Smooth muscle cell (in vitro differentiated cells): Measurements from ENCODE around the gene DACT3. TPM values are rescaled to one million over a fixed set of nuclear protein-coding genes. Genes with fewer than 3 reads are reported as not detected.

Experiments used
- DNase-seq: peaks from one replicate; lab custom pipeline; 2025; ENCODE audit not compliant: unreplicated experiment; lab: John Stamatoyannopoulos, UW
- H2AFZ ChIP-seq: fragments of 200-600 bp; sonication (generic); 2 replicates; pipeline ENCODE4 v1.6.0; 2016; ENCODE audit warnings: antibody characterized with exemption, low read depth, mild to moderate bottlenecking
- H3F3A ChIP-seq: fragments of 200-600 bp; sonication (generic); 2 replicates; pipeline ENCODE4 v1.6.0; 2017; ENCODE audit warnings: antibody characterized with exemption, low read depth
- H3K27ac ChIP-seq: fragments of 200-600 bp; sonication (generic); 2 replicates; pipeline ENCODE4 v1.5.1; 2016; ENCODE audit warnings: low read depth, mild to moderate bottlenecking
- H3K27me3 ChIP-seq: fragments of 200-600 bp; sonication (generic); 2 replicates; pipeline ENCODE4 v1.6.1; 2016; ENCODE audit warnings: low read depth, mild to moderate bottlenecking
- H3K36me3 ChIP-seq: fragments of 200-600 bp; sonication (generic); 2 replicates; pipeline ENCODE4 v1.5.1; 2016; ENCODE audit warnings: low read depth
- H3K4me1 ChIP-seq: fragments of 200-600 bp; sonication (generic); 2 replicates; pipeline ENCODE4 v1.5.1; 2016; ENCODE audit warnings: low read depth
- H3K4me2 ChIP-seq: fragments of 200-600 bp; sonication (generic); 2 replicates; pipeline ENCODE4 v1.6.0; 2016; ENCODE audit warnings: mild to moderate bottlenecking
- H3K4me3 ChIP-seq: fragments of 200-600 bp; sonication (generic); 2 replicates; pipeline ENCODE4 v1.5.1; 2016; ENCODE audit warnings: mild to moderate bottlenecking
- H3K79me2 ChIP-seq: fragments of 200-600 bp; sonication (generic); 2 replicates; pipeline ENCODE4 v1.6.0; 2016; ENCODE audit warnings: low read depth, mild to moderate bottlenecking
- H3K9ac ChIP-seq: fragments of 200-600 bp; sonication (generic); 2 replicates; pipeline ENCODE4 v1.6.0; 2016; ENCODE audit warnings: low read depth
- H3K9me3 ChIP-seq: fragments of 200-600 bp; sonication (generic); replicated peaks from 2 replicates; pipeline ENCODE4 v1.5.1; 2016; ENCODE audit warnings: low read depth
- H4K20me1 ChIP-seq: fragments of 200-600 bp; sonication (generic); 2 replicates; pipeline ENCODE4 v1.6.0; 2016; ENCODE audit warnings: low read depth
- CTCF ChIP-seq: fragments of 200-600 bp; sonication (generic); IDR thresholded peaks from 2 replicates; pipeline ENCODE4 v1.5.1; 2017; ENCODE audit warnings: borderline replicate concordance, mild to moderate bottlenecking, antibody characterized with exemption; ENCODE audit not compliant: insufficient read depth, poor library complexity, severe bottlenecking
- WGBS: methylation state at CpG from one replicate; pipeline ENCODE4 v1.1.7; 2016; ENCODE audit warnings: low lambda C conversion rate; 5-methylcytosine and 5-hydroxymethylcytosine counted together
- polyA plus RNA-seq: library from polyadenylated mRNA; unstranded; fragments of >200 nt; fragmentation: Nextera tagmentation; extraction: Ambion mirVana; gene quantifications from 2 replicates; pipeline ENCODE4 v1.2.1, GENCODE V29; 2016
- total RNA-seq: library from RNA; depleted of rRNA; stranded (reverse); fragments of >200 nt; gene quantifications from 2 replicates; pipeline ENCODE4 v1.2.3, GENCODE V29; 2014

The DACT3 gene
- total and polyA plus RNA-seq, 2 experiments from 2014 or later: 6.2 to 22.7 TPM

- Histone ChIP-seq H3K36me3 (no peaks in the 10 kb centered on the region), H3K27ac (no peak overlapping the region), H4K20me1 (peaks cover 21% of the 10 kb centered on the region), H3K4me1 (no peaks in the 10 kb centered on the region), H2AFZ (no peak overlapping the region), H3K27me3 (no peaks in the 10 kb centered on the region), H3K9ac (no peak overlapping the region), H3K4me3 (no peak overlapping the region), H3F3A (peaks cover 3% of the 10 kb centered on the region), H3K9me3 (no peaks in the 10 kb centered on the region), H3K79me2 (peaks cover 2% of the 10 kb centered on the region), H3K4me2 (no peak overlapping the region)
- no peak for DNase-seq
- no peak for TF ChIP-seq CTCF
- WGBS: 86% methylated on average over 17 of the region's 17 CpGs
These were observed 49.9 kb downstream of the DACT3 start for GRCh38 chr19:46610851-46611770.

GRCh38 chr19:46610413-46610775, 50.6 kb downstream of the DACT3 start:
- no peak for DNase-seq
- Histone ChIP-seq H3F3A (peaks cover 3% of the 10 kb centered on the region), H3K27me3 (no peaks in the 10 kb centered on the region), H3K4me2 (no peak overlapping the region), H2AFZ (no peak overlapping the region), H3K9ac (no peak overlapping the region), H4K20me1 (peaks cover 29% of the 10 kb centered on the region), H3K9me3 (no peaks in the 10 kb centered on the region), H3K79me2 (peaks cover 9% of the 10 kb centered on the region), H3K36me3 (no peaks in the 10 kb centered on the region), H3K4me1 (no peaks in the 10 kb centered on the region), H3K27ac (no peak overlapping the region), H3K4me3 (no peak overlapping the region)
- WGBS: 81% methylated on average over 5 of the region's 5 CpGs
- TF ChIP-seq CTCF: no peak

- H3K4me2 ChIP-seq: no peak overlapping the region
- WGBS: 94% methylated on average over 30 of the region's 30 CpGs
- peaks cover 35% of the 10 kb centered on the region for H4K20me1 ChIP-seq
- no peaks in the 10 kb centered on the region for H3K9me3 ChIP-seq
- H3K9ac ChIP-seq: no peak overlapping the region
- no peak overlapping the region for H3K27ac ChIP-seq
- no peak overlapping the region for H2AFZ ChIP-seq
- no peak for DNase-seq
- H3K27me3 ChIP-seq: no peaks in the 10 kb centered on the region
- TF ChIP-seq CTCF: no peak
- H3F3A ChIP-seq: peaks cover 3% of the 10 kb centered on the region
- no peaks in the 10 kb centered on the region for H3K36me3 ChIP-seq
- H3K79me2 ChIP-seq: peaks cover 15% of the 10 kb centered on the region
- no peak overlapping the region for H3K4me3 ChIP-seq
- no peaks in the 10 kb centered on the region for H3K4me1 ChIP-seq
These were observed 51.2 kb downstream of the DACT3 start for GRCh38 chr19:46609511-46610412.
